ENCODE data around the gene STT3B.

Gene STT3B

GRCh38 chr3:31531452-31531991, 1.2 kb upstream of the STT3B start:
- peak; percentile 32 for TF ChIP-seq CTCF (conservative IDR thresholded peaks at IDR 0.05)
- H3K27ac ChIP-seq: peak overlapping the region; percentile 97

GRCh38 chr3:31531992-31532586, 636 bp upstream of the STT3B start:
- peak overlapping the region; percentile 97 for H3K27ac ChIP-seq
- TF ChIP-seq CTCF (conservative IDR thresholded peaks at IDR 0.05): no peak

GRCh38 chr3:31533169-31534064, 692 bp downstream of the STT3B start:
- peak; percentile 54 for TF ChIP-seq CTCF (conservative IDR thresholded peaks at IDR 0.05)
- H3K27ac ChIP-seq: peak overlapping the region; percentile 97

GRCh38 chr3:31534065-31534425, 1.3 kb downstream of the STT3B start:
- no peak for TF ChIP-seq CTCF (conservative IDR thresholded peaks at IDR 0.05)
- peak overlapping the region; percentile 97 for H3K27ac ChIP-seq

- H3K27ac ChIP-seq: no peak overlapping the region
- no peak for TF ChIP-seq CTCF (conservative IDR thresholded peaks at IDR 0.05)
Observed at GRCh38 chr3:31536497-31536896, 3.8 kb downstream of the STT3B start.

- no peak overlapping the region for H3K27ac ChIP-seq
- TF ChIP-seq CTCF (conservative IDR thresholded peaks at IDR 0.05): no peak
Observed at GRCh38 chr3:31538801-31539200, 6.1 kb downstream of the STT3B start.

GRCh38 chr3:31539275-31539674, 6.5 kb downstream of the STT3B start:
- no peak for TF ChIP-seq CTCF (conservative IDR thresholded peaks at IDR 0.05)
- H3K27ac ChIP-seq: no peak overlapping the region
